HCT116 (cell line): ENCODE measurements around the gene DMD. TPM values are rescaled to one million over a fixed set of nuclear protein-coding genes. Genes with fewer than 3 reads are reported as not detected.

ENCODE experiments used
- ATAC-seq: fragments of 200-7000 bp; cut with Tn5 transposase; 2 replicates; pipeline ENCODE4 v1.9.1; 2020; ENCODE audit warnings: mild to moderate bottlenecking, moderate library complexity
- BruUV-seq: library from RNA; stranded (reverse); fragments of 400-500 nt; replicated peaks from 2 replicates; lab custom pipeline; 2021; lab: Mats Ljungman, UMichigan
- CTCF ChIA-PET: fragments of 300-600 bp; sonication (Branson Sonifier 250); formaldehyde crosslinking; loops from one replicate; lab custom pipeline; 2021; ENCODE audit warnings: antibody characterized with exemption; lab: Charles Lee
- POLR2A ChIA-PET: fragments of 300-600, 350-600 bp; sonication (Branson Sonifier 250); formaldehyde crosslinking; loops from one replicate; lab custom pipeline; 2021; ENCODE audit warnings: antibody characterized with exemption; lab: Charles Lee
- RAD21 ChIA-PET, 2 experiments: fragments of 300-600 bp; sonication (Branson Sonifier 250); formaldehyde crosslinking; loops; one replicate each; lab custom pipeline; 2023; ENCODE audit warnings: low total read pairs in 2 of 2; ENCODE audit not compliant: uncharacterized antibody in 2 of 2, unreplicated experiment in 2 of 2, low non-redundant PET in 1 of 2; lab: Charles Lee
- DNase-seq: peaks from one replicate; pipeline ENCODE4 v3.0.0-alpha.2; 2010; ENCODE audit warnings: low read depth, low spot score
- H2AFZ ChIP-seq: fragments of 200-600 bp; shearing (Covaris generic), sonication (generic); 2 replicates; pipeline ENCODE4 v1.6.1; 2017; ENCODE audit warnings: low read depth, mixed run types, mixed read lengths, antibody characterized with exemption, low read length; ENCODE audit not compliant: poor library complexity, severe bottlenecking
- H3K27ac ChIP-seq: 2 replicates; pipeline ENCODE4 v1.5.1; 2012; ENCODE audit warnings: low read depth, low read length
- H3K27me3 ChIP-seq: fragments of 200-600 bp; sonication (generic); 2 replicates; pipeline ENCODE4 v1.6.1; 2016; ENCODE audit warnings: mixed run types, low read length, mixed read lengths; ENCODE audit not compliant: insufficient read depth
- H3K36me3 ChIP-seq, 2 experiments: fragments of 200-500 bp in 1 of 2; fragments of 200-600 bp in 1 of 2; sonication (Bioruptor generic) in 1 of 2; sonication (generic) in 1 of 2; 2 replicates each; pipeline versions ENCODE4 v1.5.1 to v1.6.1; 2014 to 2016; ENCODE audit warnings: low read length in 2 of 2, inconsistent platforms in 1 of 2, mixed read lengths in 1 of 2, mixed run types in 1 of 2; ENCODE audit not compliant: insufficient read depth in 2 of 2, control insufficient read depth in 1 of 2
- H3K4me1 ChIP-seq, 2 experiments: fragments of 200-600 bp in 1 of 2; sonication (generic) in 1 of 2; 2 replicates each; pipeline versions ENCODE4 v1.5.1 to v1.6.1; 2012 to 2017; ENCODE audit warnings: low read length in 2 of 2, inconsistent platforms in 1 of 2, mild to moderate bottlenecking in 1 of 2, mixed read lengths in 1 of 2, mixed run types in 1 of 2, moderate library complexity in 1 of 2; ENCODE audit not compliant: insufficient read depth in 2 of 2, control insufficient read depth in 1 of 2
- H3K4me2 ChIP-seq: fragments of 200-600 bp; sonication (generic); 2 replicates; pipeline ENCODE4 v1.6.1; 2017; ENCODE audit warnings: mixed run types, low read length, mixed read lengths
- H3K4me3 ChIP-seq, 2 experiments: fragments of 200-600 bp in 1 of 2; sonication (generic) in 1 of 2; replicated peaks in 1 of 2; 2 replicates each; pipeline ENCODE4 v1.5.1; 2011 to 2016; ENCODE audit warnings: low read length in 2 of 2, control low read depth in 1 of 2, low read depth in 1 of 2, mild to moderate bottlenecking in 1 of 2, mixed read lengths in 1 of 2, mixed run types in 1 of 2
- H3K79me2 ChIP-seq: fragments of 200-600 bp; sonication (generic); 2 replicates; pipeline ENCODE4 v1.6.1; 2017; ENCODE audit warnings: mild to moderate bottlenecking, mixed run types, low read length, moderate library complexity, mixed read lengths; ENCODE audit not compliant: insufficient read depth
- H3K9ac ChIP-seq: fragments of 200-600 bp; sonication (generic); 2 replicates; pipeline ENCODE4 v1.6.1; 2016; ENCODE audit warnings: low read length, mixed read lengths
- H3K9me2 ChIP-seq: fragments of 200-600 bp; sonication (generic), shearing (Covaris generic); 2 replicates; pipeline ENCODE4 v1.6.1; 2017; ENCODE audit warnings: mixed run types, mild to moderate bottlenecking, moderate library complexity; ENCODE audit not compliant: insufficient read depth
- H3K9me3 ChIP-seq, 2 experiments: fragments of 200-500 bp in 1 of 2; fragments of 200-600 bp in 1 of 2; sonication (Bioruptor generic) in 1 of 2; sonication (generic) in 1 of 2; 2 replicates each; pipeline ENCODE4 v1.6.1; 2014 to 2017; ENCODE audit warnings: low read length in 2 of 2, mixed read lengths in 2 of 2, inconsistent platforms in 1 of 2, low read depth in 1 of 2, mild to moderate bottlenecking in 1 of 2, mixed run types in 1 of 2, moderate library complexity in 1 of 2; ENCODE audit not compliant: control insufficient read depth in 1 of 2, insufficient read depth in 1 of 2
- H4K20me1 ChIP-seq: fragments of 200-600 bp; sonication (generic), shearing (Covaris generic); 2 replicates; pipeline ENCODE4 v1.6.1; 2017; ENCODE audit warnings: mixed run types, mild to moderate bottlenecking, moderate library complexity; ENCODE audit not compliant: insufficient read depth
- EGR1 ChIP-seq: IDR thresholded peaks from 2 replicates; pipeline ENCODE4 v1.6.1; 2012; ENCODE audit warnings: low read depth
- EZH2phosphoT487 ChIP-seq: fragments of 200-600 bp; IDR thresholded peaks from 2 replicates; pipeline ENCODE4 v1.6.1; 2018; ENCODE audit warnings: antibody characterized with exemption, borderline replicate concordance
- JUND ChIP-seq: IDR thresholded peaks from 2 replicates; pipeline ENCODE4 v1.6.1; 2012
- POLR2AphosphoS5 ChIP-seq: IDR thresholded peaks from 2 replicates; pipeline ENCODE4 v1.6.1; 2011; ENCODE audit warnings: mild to moderate bottlenecking, low read depth, low read length, moderate library complexity
- RAD21 ChIP-seq: IDR thresholded peaks from 2 replicates; pipeline ENCODE4 v1.6.1; 2012; ENCODE audit warnings: low read depth, mild to moderate bottlenecking
- SIN3A ChIP-seq: IDR thresholded peaks from 2 replicates; pipeline ENCODE4 v1.6.1; 2012; ENCODE audit warnings: low read depth
- SRF ChIP-seq: IDR thresholded peaks from 2 replicates; pipeline ENCODE4 v1.6.1; 2012; ENCODE audit warnings: low read depth
- TCF7L2 ChIP-seq: IDR thresholded peaks from 2 replicates; pipeline ENCODE4 v1.7.0; 2011; ENCODE audit warnings: borderline replicate concordance, inconsistent platforms; ENCODE audit not compliant: insufficient read depth, insufficient read length; ENCODE audit errors: extremely low read depth
- intact Hi-C: fragments of 100-400 bp; cut with micrococcal nuclease; formaldehyde crosslinking; loops from 2 replicates; pipeline ENCODE4 v1.10.0; 2022
- total RNA-seq: library from RNA; stranded (reverse); gene quantifications from one replicate; pipeline ENCODE4 v1.2.1, GENCODE V29; 2021; ENCODE audit not compliant: unreplicated experiment
- TF ChIP-seq, protein P1 (sequence below): IDR thresholded peaks from 2 replicates; pipeline ENCODE4 v1.6.1; 2012; ENCODE audit warnings: low read depth

DMD gene
- total RNA-seq, 1 experiment from 2014 or later = 0.05 TPM

DNA sequence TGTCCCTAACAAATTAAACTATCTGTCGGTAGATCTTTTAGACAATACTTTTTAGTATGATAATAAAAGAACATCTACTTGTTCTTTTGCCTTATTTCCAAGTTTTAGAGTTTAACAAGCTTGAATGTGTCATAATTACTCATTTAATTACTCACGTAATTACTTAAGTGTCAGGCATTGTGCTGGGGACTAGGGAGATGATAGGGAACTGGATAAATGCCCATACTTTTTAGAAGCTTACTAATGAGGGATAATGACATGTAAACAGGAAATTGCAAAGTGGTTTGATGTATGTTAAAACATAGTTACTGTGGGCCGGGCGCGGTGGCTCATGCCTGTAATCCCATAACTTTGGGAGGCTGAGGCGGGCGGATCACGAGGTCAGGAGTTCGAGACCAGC, 158.3 kb downstream of the DMD start:
- Histone ChIP-seq H2AFZ (no peak overlapping the region), H3K27me3 (no peaks in the 10 kb centered on the region), H3K79me2 (no peaks in the 10 kb centered on the region), H3K9me2 (no peaks in the 10 kb centered on the region), H3K9me3 (no peaks in the 10 kb centered on the region; a peak in 1 of 4 replicates), H3K9ac (no peak overlapping the region), H3K4me3 (no peak overlapping the region), H4K20me1 (no peaks in the 10 kb centered on the region), H3K27ac (no peak overlapping the region), H3K4me1 (no peaks in the 10 kb centered on the region), H3K4me2 (no peak overlapping the region), H3K36me3 (no peaks in the 10 kb centered on the region)
- no peak for DNase-seq
- TF ChIP-seq POLR2AphosphoS5 (no peak), SIN3A (no peak), TCF7L2 (no peak), RAD21 (no peak), EGR1 (no peak), JUND (no peak), EZH2phosphoT487 (no peak), SRF (no peak)
- TF ChIP-seq, protein P1, sequence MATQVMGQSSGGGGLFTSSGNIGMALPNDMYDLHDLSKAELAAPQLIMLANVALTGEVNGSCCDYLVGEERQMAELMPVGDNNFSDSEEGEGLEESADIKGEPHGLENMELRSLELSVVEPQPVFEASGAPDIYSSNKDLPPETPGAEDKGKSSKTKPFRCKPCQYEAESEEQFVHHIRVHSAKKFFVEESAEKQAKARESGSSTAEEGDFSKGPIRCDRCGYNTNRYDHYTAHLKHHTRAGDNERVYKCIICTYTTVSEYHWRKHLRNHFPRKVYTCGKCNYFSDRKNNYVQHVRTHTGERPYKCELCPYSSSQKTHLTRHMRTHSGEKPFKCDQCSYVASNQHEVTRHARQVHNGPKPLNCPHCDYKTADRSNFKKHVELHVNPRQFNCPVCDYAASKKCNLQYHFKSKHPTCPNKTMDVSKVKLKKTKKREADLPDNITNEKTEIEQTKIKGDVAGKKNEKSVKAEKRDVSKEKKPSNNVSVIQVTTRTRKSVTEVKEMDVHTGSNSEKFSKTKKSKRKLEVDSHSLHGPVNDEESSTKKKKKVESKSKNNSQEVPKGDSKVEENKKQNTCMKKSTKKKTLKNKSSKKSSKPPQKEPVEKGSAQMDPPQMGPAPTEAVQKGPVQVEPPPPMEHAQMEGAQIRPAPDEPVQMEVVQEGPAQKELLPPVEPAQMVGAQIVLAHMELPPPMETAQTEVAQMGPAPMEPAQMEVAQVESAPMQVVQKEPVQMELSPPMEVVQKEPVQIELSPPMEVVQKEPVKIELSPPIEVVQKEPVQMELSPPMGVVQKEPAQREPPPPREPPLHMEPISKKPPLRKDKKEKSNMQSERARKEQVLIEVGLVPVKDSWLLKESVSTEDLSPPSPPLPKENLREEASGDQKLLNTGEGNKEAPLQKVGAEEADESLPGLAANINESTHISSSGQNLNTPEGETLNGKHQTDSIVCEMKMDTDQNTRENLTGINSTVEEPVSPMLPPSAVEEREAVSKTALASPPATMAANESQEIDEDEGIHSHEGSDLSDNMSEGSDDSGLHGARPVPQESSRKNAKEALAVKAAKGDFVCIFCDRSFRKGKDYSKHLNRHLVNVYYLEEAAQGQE = no peak
- POLR2A ChIA-PET = no interaction called here
- CTCF ChIA-PET = no interaction called here
- ATAC-seq = no peak
- RAD21 ChIA-PET = no interaction called here
- intact Hi-C loops = no loop called here
- BruUV-seq = no TSS peak
